SU-DHL-6 (cell line): Measurements from ENCODE around the gene FLAD1.
A peak's percentile ranks its signal among the peaks of the same experiment; 100 is the strongest.

Source experiments
- H2AFZ ChIP-seq: fragments of 200-600 bp; sonication (generic); 2 replicates; pipeline ENCODE4 v1.6.1; 2014; ENCODE audit warnings: low read depth, mild to moderate bottlenecking, moderate library complexity, mixed read lengths, antibody characterized with exemption, low read length; ENCODE audit not compliant: severe bottlenecking
- H3F3A ChIP-seq: fragments of 200-600 bp; shearing (Covaris generic); 2 replicates; pipeline ENCODE4 v1.6.0; 2016; ENCODE audit warnings: antibody characterized with exemption, mild to moderate bottlenecking; ENCODE audit not compliant: insufficient read depth
- H3K27ac ChIP-seq: fragments of 200-600 bp; sonication (generic); 2 replicates; pipeline ENCODE4 v1.5.1; 2016; ENCODE audit warnings: low read depth, mild to moderate bottlenecking, low read length, moderate library complexity, mixed read lengths
- H3K27me3 ChIP-seq: fragments of 200-600 bp; sonication (generic), shearing (Covaris generic); 2 replicates; pipeline ENCODE4 v1.6.0; 2014; ENCODE audit warnings: mild to moderate bottlenecking, low read length
- H3K36me3 ChIP-seq: fragments of 200-600 bp; sonication (generic); 2 replicates; pipeline ENCODE4 v1.6.1; 2014; ENCODE audit warnings: mild to moderate bottlenecking, low read length, mixed read lengths
- H3K4me2 ChIP-seq: fragments of 300-600, 200-600 bp; shearing (Covaris generic), sonication (generic); 2 replicates; pipeline ENCODE4 v1.6.0; 2014; ENCODE audit warnings: low read length, low read depth, mild to moderate bottlenecking; ENCODE audit not compliant: poor library complexity, severe bottlenecking
- H3K4me3 ChIP-seq: fragments of 200-600 bp; sonication (generic); 2 replicates; pipeline ENCODE4 v1.5.1; 2014; ENCODE audit warnings: antibody characterized with exemption, low read length, mild to moderate bottlenecking, mixed read lengths; ENCODE audit not compliant: insufficient read depth, poor library complexity, severe bottlenecking
- H3K79me2 ChIP-seq: fragments of 200-600 bp; sonication (generic); 2 replicates; pipeline ENCODE4 v1.6.1; 2014; ENCODE audit warnings: mild to moderate bottlenecking, low read length, moderate library complexity; ENCODE audit not compliant: insufficient read depth
- H3K9ac ChIP-seq: fragments of 200-600 bp; sonication (generic); 2 replicates; pipeline ENCODE4 v1.7.0; 2014; ENCODE audit warnings: mild to moderate bottlenecking, low read length
- H3K9me2 ChIP-seq: fragments of 200-600 bp; sonication (generic); replicated peaks from 2 replicates; pipeline ENCODE4 v1.6.1; 2014; ENCODE audit warnings: low read length; ENCODE audit not compliant: insufficient read depth
- H3K9me3 ChIP-seq: fragments of 200-600 bp; sonication (generic); 2 replicates; pipeline ENCODE4 v1.6.1; 2014; ENCODE audit warnings: low read length, mixed read lengths; ENCODE audit not compliant: insufficient read depth
- H4K20me1 ChIP-seq: fragments of 200-600 bp; sonication (generic); 2 replicates; pipeline ENCODE4 v1.6.1; 2014; ENCODE audit warnings: low read depth, mild to moderate bottlenecking, antibody characterized with exemption, low read length, moderate library complexity, mixed read lengths
- CTCF ChIP-seq: fragments of 200-600 bp; sonication (generic); IDR thresholded peaks from one replicate; pipeline ENCODE4 v1.5.1; 2017; ENCODE audit warnings: antibody characterized with exemption, mild to moderate bottlenecking, low read length, moderate library complexity; ENCODE audit not compliant: insufficient read depth, poor library complexity, severe bottlenecking
- EZH2phosphoT487 ChIP-seq: fragments of 200-600 bp; sonication (generic), shearing (Covaris generic); conservative IDR thresholded peaks from 2 replicates; pipeline ENCODE4 v1.6.1; 2018; ENCODE audit warnings: mild to moderate bottlenecking, antibody characterized with exemption, low read length, moderate library complexity, mixed read lengths

The FLAD1 gene

GRCh38 chr1:154938604-154939399 lies 44.3 kb upstream of the FLAD1 start:
- TF ChIP-seq EZH2phosphoT487 (no peak), CTCF (no peak)
- Histone ChIP-seq H3K27me3 (no peaks in the 10 kb centered on the region), H3K9me2 (no peaks in the 10 kb centered on the region), H3K9me3 (no peaks in the 10 kb centered on the region), H4K20me1 (no peaks in the 10 kb centered on the region), H3K36me3 (no peaks in the 10 kb centered on the region), H3K79me2 (peaks cover 13% of the 10 kb centered on the region), H3K9ac (0 out of 2 replicates have a peak overlapping the region, but pooled peaks have one; percentile 88), H2AFZ (no peak overlapping the region), H3K4me3 (no peak overlapping the region), H3K4me2 (peak overlapping the region; percentile 73), H3K27ac (peak overlapping the region; percentile 88; the same call in 1 of the 2 replicates), H3F3A (peaks cover 15% of the 10 kb centered on the region)

GRCh38 chr1:154940213-154940560 lies 43.0 kb upstream of the FLAD1 start:
- Histone ChIP-seq H3K36me3 (no peaks in the 10 kb centered on the region), H3K79me2 (peaks cover 12% of the 10 kb centered on the region), H3K4me2 (peak overlapping the region; percentile 60), H3K4me3 (no peak overlapping the region), H2AFZ (no peak overlapping the region), H3K9me2 (no peaks in the 10 kb centered on the region), H3K27me3 (no peaks in the 10 kb centered on the region), H3K9me3 (no peaks in the 10 kb centered on the region), H4K20me1 (no peaks in the 10 kb centered on the region), H3K27ac (peak overlapping the region; percentile 88; the same call in 1 of the 2 replicates), H3K9ac (no peak overlapping the region), H3F3A (peaks cover 15% of the 10 kb centered on the region)
- TF ChIP-seq CTCF: no peak
- TF ChIP-seq EZH2phosphoT487: no peak

- Histone ChIP-seq H3F3A (peaks cover 15% of the 10 kb centered on the region), H3K9ac (no peak overlapping the region; the same call in 1 of the 2 replicates), H3K36me3 (no peaks in the 10 kb centered on the region), H3K9me2 (no peaks in the 10 kb centered on the region), H3K79me2 (peaks cover 6% of the 10 kb centered on the region; the same call in 1 of the 2 replicates), H3K27me3 (no peaks in the 10 kb centered on the region), H3K4me2 (peak overlapping the region; percentile 60), H3K27ac (peak overlapping the region; percentile 88), H3K9me3 (no peaks in the 10 kb centered on the region), H3K4me3 (no peak overlapping the region), H2AFZ (no peak overlapping the region), H4K20me1 (no peaks in the 10 kb centered on the region)
- no peak for TF ChIP-seq EZH2phosphoT487
- no peak for TF ChIP-seq CTCF
Observed at GRCh38 chr1:154940651-154941194, 42.4 kb upstream of the FLAD1 start.
